Esophagus muscularis mucosa (tissue), 4 donors: ENCODE results near the gene MMADHC. TPM values are rescaled to one million over a fixed set of nuclear protein-coding genes. Genes with fewer than 3 reads are reported as not detected.

Source experiments
- DNase-seq: peaks from one replicate; pipeline ENCODE4 v3.0.0-alpha.2; 2017; ENCODE audit errors: extremely low spot score
- H3K27ac ChIP-seq, 4 donors: fragments of 200-600 bp; sonication (generic); replicated peaks in 1 of 4; 1 replicate in 3 of 4; 2 replicates in 1 of 4; pipeline ENCODE4 v1.5.1; 2016 to 2019; ENCODE audit warnings: mild to moderate bottlenecking in 1 of 4
- H3K27me3 ChIP-seq, 4 donors: fragments of 200-600 bp; sonication (generic); one replicate each; pipeline versions ENCODE4 v1.5.1 to v1.6.0; 2016 to 2019
- H3K36me3 ChIP-seq, 4 donors: fragments of 200-600 bp; sonication (generic); one replicate each; pipeline ENCODE4 v1.5.1; 2016 to 2019
- H3K4me1 ChIP-seq, 4 donors: fragments of 200-600 bp; sonication (generic); one replicate each; pipeline ENCODE4 v1.5.1; 2016 to 2019
- H3K4me3 ChIP-seq, 4 donors: fragments of 200-600 bp; sonication (generic); 1 replicate in 2 of 4; 2 replicates in 2 of 4; pipeline ENCODE4 v1.5.1; 2016 to 2019; ENCODE audit warnings: mild to moderate bottlenecking in 4 of 4, moderate library complexity in 1 of 4
- H3K9me3 ChIP-seq, 4 donors: fragments of 200-600 bp; sonication (generic); 1 replicate in 3 of 4; 2 replicates in 1 of 4; pipeline ENCODE4 v1.5.1; 2016 to 2019
- EP300 ChIP-seq: sonication (generic); formaldehyde crosslinking; IDR thresholded peaks from one replicate; pipeline ENCODE4 v1.6.1; 2017; ENCODE audit warnings: antibody characterized with exemption
- POLR2A ChIP-seq: fragments of 450-650 bp; IDR thresholded peaks from one replicate; pipeline ENCODE4 v1.6.1; 2017; ENCODE audit warnings: antibody characterized with exemption, moderate library complexity, mild to moderate bottlenecking, low read depth
- POLR2AphosphoS5 ChIP-seq, 2 donors: sonication (generic); formaldehyde crosslinking; IDR thresholded peaks; one replicate each; pipeline ENCODE4 v1.6.1; 2017; ENCODE audit warnings: antibody characterized with exemption in 2 of 2
- WGBS: methylation state at CpG from one replicate; pipeline ENCODE4 v1.1.5; 2018; 5-methylcytosine and 5-hydroxymethylcytosine counted together
- intact Hi-C: fragments of 100-400 bp; cut with DNase I; formaldehyde crosslinking; loops from one replicate; pipeline ENCODE4 v1.15.1; 2023
- total RNA-seq, 4 donors: library from RNA; depleted of rRNA; stranded (reverse); fragments of >200 nt; gene quantifications; one replicate each; pipeline versions ENCODE4 v1.1.0 to v1.2.1, GENCODE V29; 2016
- TF ChIP-seq, protein P1 (sequence below), 3 experiments: fragments of 200-600 bp in 2 of 3; fragments of 450-650 bp in 1 of 3; sonication (generic) in 2 of 3; IDR thresholded peaks; one replicate each; pipeline ENCODE4 v1.5.1; 2017 to 2019; ENCODE audit warnings: antibody characterized with exemption in 3 of 3, mild to moderate bottlenecking in 2 of 3, moderate library complexity in 1 of 3

MMADHC gene
- total RNA-seq, 4 donors from 2014 or later: 96.5 to 184 (median 133) TPM

DNA sequence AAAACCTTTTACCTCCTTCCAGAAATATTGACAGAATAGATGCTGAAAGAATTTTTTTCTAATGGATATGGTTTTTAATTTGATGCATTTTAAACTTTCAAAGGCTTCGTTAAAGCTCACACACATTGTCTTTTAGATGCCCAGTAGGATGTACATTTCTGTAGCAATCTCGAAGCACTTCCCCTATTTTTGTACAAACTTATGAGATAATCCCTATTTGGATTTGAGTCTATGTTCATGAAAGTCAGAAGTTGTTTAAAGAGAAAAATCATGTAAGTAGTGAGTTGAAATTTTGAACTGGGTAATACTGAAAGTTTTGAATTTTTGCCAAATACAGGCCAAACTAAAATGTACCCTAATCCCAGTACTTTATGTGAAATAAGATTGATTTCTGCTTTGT is 38.1 kb upstream of the MMADHC start:
- H3K4me1 ChIP-seq: no peaks in the 10 kb centered on the region
- H3K27me3 ChIP-seq: no peaks in the 10 kb centered on the region
- H3K4me3 ChIP-seq: no peak overlapping the region
- H3K36me3 ChIP-seq: no peaks in the 10 kb centered on the region
- H3K27ac ChIP-seq: no peak overlapping the region
- no peaks in the 10 kb centered on the region for H3K9me3 ChIP-seq
- 79% methylated on average over 2 of the region's 2 CpGs for WGBS
- TF ChIP-seq POLR2AphosphoS5 (IDR thresholded peaks at IDR 0.05) (no peak), EP300 (no peak)
- TF ChIP-seq, protein P1, sequence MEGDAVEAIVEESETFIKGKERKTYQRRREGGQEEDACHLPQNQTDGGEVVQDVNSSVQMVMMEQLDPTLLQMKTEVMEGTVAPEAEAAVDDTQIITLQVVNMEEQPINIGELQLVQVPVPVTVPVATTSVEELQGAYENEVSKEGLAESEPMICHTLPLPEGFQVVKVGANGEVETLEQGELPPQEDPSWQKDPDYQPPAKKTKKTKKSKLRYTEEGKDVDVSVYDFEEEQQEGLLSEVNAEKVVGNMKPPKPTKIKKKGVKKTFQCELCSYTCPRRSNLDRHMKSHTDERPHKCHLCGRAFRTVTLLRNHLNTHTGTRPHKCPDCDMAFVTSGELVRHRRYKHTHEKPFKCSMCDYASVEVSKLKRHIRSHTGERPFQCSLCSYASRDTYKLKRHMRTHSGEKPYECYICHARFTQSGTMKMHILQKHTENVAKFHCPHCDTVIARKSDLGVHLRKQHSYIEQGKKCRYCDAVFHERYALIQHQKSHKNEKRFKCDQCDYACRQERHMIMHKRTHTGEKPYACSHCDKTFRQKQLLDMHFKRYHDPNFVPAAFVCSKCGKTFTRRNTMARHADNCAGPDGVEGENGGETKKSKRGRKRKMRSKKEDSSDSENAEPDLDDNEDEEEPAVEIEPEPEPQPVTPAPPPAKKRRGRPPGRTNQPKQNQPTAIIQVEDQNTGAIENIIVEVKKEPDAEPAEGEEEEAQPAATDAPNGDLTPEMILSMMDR (IDR thresholded peaks at IDR 0.05): no peak
- no peak for DNase-seq
- intact Hi-C loops: no loop called here

DNA sequence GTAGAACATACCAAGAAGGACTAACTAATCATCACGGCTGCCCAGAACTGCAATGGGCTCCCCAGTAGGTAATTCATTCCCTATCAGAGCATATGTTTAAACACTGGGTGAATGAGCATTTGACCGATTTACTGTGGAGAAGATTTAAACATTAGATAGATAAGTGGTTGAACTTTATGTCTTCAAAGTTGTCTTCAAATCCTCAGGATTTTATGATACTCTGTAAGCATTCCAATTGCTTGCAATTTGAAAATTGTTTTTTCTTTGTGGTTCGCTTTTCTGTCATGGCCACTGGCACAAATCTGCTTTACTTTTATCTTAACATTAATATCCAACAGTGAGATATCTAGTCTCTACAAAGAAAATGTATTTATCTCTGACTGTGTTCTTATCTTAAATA is 37.7 kb upstream of the MMADHC start:
- no peak for DNase-seq
- H3K4me3 ChIP-seq: no peak overlapping the region
- no peaks in the 10 kb centered on the region for H3K27me3 ChIP-seq
- intact Hi-C loops: no loop called here
- H3K27ac ChIP-seq: no peak overlapping the region
- TF ChIP-seq, protein P1 (IDR thresholded peaks at IDR 0.05): no peak
- no peak for TF ChIP-seq EP300
- no peak for TF ChIP-seq POLR2AphosphoS5 (IDR thresholded peaks at IDR 0.05)
- TF ChIP-seq POLR2A: no peak
- WGBS: 93% methylated on average over 3 of the region's 3 CpGs
- no peaks in the 10 kb centered on the region for H3K9me3 ChIP-seq
- H3K4me1 ChIP-seq: no peaks in the 10 kb centered on the region
- no peaks in the 10 kb centered on the region for H3K36me3 ChIP-seq

DNA sequence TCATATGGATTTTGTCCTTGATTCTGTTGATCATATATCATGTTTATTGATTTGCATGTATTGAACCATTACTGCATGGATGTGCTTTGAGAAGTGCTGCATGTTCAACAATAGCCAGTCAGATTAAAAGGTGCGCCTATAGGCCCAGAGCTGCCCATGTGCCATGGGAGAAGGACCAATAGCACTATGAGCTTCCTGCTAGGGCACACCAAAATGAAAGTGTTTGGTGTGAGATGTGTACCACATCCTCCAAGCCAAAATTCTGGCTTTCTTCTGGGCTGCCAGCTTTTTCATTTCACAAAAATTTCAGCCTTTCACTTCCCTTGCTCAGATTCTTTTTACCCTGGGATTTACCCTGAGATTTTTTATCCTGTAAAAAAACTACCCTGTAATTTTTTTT is 34.8 kb upstream of the MMADHC start:
- intact Hi-C loops: no loop called here
- H3K27me3 ChIP-seq: no peaks in the 10 kb centered on the region
- H3K9me3 ChIP-seq: no peaks in the 10 kb centered on the region
- DNase-seq: no peak
- H3K4me1 ChIP-seq: no peaks in the 10 kb centered on the region
- no peak overlapping the region for H3K27ac ChIP-seq
- 100% methylated on average over 1 of the region's 1 CpG for WGBS
- H3K36me3 ChIP-seq: no peaks in the 10 kb centered on the region
- no peak overlapping the region for H3K4me3 ChIP-seq
- TF ChIP-seq POLR2A: no peak

DNA sequence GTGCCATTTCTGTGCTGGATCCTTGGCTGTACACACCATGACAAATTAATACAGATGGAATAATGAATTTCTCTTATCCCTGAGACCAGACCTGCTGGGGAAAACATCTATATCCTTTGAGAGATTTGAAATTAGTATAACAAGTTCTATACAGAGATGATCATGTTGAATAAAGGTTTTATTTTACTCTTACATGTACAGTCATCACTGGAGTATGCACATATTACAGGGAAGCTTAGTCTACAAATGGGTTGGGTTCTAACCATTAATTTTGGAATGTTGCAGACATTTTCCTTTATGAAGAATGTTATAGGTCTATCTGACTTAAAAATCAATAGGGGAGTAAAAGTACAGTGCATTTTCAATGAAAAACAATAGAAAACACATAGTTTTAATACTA is 29.9 kb upstream of the MMADHC start:
- intact Hi-C loops: no loop called here
- no peaks in the 10 kb centered on the region for H3K27me3 ChIP-seq
- no peak overlapping the region for H3K27ac ChIP-seq
- no peaks in the 10 kb centered on the region for H3K9me3 ChIP-seq
- DNase-seq: no peak
- no peaks in the 10 kb centered on the region for H3K36me3 ChIP-seq
- no peak overlapping the region for H3K4me3 ChIP-seq
- TF ChIP-seq, protein P1 (IDR thresholded peaks at IDR 0.05): no peak
- TF ChIP-seq POLR2A: no peak
- TF ChIP-seq POLR2AphosphoS5 (IDR thresholded peaks at IDR 0.05): no peak
- TF ChIP-seq EP300: no peak
- peaks cover 0 to 8% (median 2%) of the 10 kb centered on the region in 4 donors for H3K4me1 ChIP-seq

DNA sequence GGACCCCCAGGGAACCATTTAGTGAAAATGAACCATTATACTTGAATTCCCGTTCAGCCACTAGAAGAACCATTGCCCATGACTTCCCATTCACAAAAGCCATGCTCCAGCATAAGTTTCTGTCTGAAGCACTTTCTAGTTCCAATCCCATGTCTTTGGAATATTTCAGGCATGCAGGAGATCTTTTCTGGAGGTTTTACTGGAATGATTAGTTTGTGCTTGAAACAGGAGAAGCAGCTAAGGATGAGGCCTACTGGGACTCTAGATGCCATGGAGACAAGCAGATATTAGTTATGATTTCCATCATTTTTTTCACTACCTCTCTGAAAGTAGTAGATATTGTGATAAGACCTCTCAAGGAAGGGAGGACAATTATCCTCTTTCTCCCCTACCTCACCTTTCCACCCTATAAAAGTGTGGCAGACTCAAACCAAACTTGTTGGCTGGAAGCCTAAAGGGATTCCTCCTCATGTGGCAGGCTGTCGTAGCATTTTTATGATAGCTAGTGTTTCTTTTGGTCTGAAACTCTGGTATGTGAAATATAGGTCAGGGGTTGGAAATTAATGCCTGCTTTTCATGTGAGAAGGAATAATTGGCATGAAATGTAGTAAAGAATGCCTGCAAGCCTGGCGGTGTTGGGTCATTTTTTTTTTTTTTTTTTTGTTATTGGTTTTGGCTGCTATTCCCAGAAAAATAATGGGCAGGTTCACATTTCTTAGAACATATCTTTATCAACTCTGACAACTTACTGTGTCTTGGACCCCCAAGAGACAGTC is 29.3 kb upstream of the MMADHC start:
- intact Hi-C loops: no loop called here
- TF ChIP-seq POLR2AphosphoS5 (IDR thresholded peaks at IDR 0.05): no peak
- TF ChIP-seq, protein P1 (IDR thresholded peaks at IDR 0.05): no peak
- no peak for TF ChIP-seq POLR2A
- TF ChIP-seq EP300: no peak
- H3K27ac ChIP-seq: no peak overlapping the region
- no peak for DNase-seq
- no peak overlapping the region for H3K4me3 ChIP-seq
- no peaks in the 10 kb centered on the region for H3K36me3 ChIP-seq
- H3K27me3 ChIP-seq: no peaks in the 10 kb centered on the region
- no peaks in the 10 kb centered on the region for H3K9me3 ChIP-seq
- peaks cover 0 to 14% (median 8%) of the 10 kb centered on the region in 4 donors for H3K4me1 ChIP-seq
- 87% methylated on average over 3 of the region's 3 CpGs for WGBS
